Gastrocnemius medialis (tissue), 4 donors: ENCODE data around the gene SUN1.
A peak's percentile ranks its signal among the peaks of the same experiment; 100 is the strongest.

Source experiments
- POLR2A ChIP-seq, 2 donors: fragments of 450-650 bp; IDR thresholded peaks; one replicate each; pipeline ENCODE4 v1.6.1; 2017; ENCODE audit warnings: antibody characterized with exemption in 2 of 2, mild to moderate bottlenecking in 2 of 2, moderate library complexity in 2 of 2
- TF ChIP-seq, protein P1 (sequence below), 5 experiments: fragments of 450-650 bp in 3 of 5; fragments of 200-600 bp in 2 of 5; sonication (generic) in 2 of 5; IDR thresholded peaks in 4 of 5; conservative IDR thresholded peaks in 1 of 5; 1 replicate in 4 of 5; 2 replicates in 1 of 5; pipeline ENCODE4 v1.5.1; 2016 to 2019; ENCODE audit warnings: antibody characterized with exemption in 5 of 5, mild to moderate bottlenecking in 3 of 5, moderate library complexity in 3 of 5

DNA sequence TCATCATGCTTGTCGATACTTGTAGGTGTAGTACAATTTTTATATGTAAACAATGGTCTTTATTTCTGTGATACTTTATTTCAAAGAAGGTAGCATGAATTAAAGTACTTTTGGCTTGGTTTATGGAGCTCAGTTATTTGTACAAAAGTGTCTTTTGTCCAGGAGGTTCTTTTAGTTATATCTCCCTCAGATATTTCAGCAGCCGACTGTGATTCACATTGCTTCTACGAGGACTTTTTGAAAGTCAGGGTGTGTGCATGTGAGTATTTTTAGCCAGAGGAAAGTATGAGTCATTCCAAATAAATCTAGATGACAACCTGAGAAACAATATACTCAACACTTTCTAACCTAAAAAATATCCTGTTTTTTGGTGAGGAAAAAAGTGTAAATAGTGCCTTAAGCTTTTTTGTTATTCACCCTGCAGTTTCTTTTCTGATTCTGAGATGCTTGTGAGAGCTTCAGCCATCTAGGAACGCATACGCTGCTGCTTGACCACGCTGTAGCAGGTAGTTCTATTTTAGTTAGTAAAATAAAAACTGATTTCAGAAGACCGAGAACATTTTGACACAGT lies 595 bp upstream of the SUN1 start:
- TF ChIP-seq, protein P1, sequence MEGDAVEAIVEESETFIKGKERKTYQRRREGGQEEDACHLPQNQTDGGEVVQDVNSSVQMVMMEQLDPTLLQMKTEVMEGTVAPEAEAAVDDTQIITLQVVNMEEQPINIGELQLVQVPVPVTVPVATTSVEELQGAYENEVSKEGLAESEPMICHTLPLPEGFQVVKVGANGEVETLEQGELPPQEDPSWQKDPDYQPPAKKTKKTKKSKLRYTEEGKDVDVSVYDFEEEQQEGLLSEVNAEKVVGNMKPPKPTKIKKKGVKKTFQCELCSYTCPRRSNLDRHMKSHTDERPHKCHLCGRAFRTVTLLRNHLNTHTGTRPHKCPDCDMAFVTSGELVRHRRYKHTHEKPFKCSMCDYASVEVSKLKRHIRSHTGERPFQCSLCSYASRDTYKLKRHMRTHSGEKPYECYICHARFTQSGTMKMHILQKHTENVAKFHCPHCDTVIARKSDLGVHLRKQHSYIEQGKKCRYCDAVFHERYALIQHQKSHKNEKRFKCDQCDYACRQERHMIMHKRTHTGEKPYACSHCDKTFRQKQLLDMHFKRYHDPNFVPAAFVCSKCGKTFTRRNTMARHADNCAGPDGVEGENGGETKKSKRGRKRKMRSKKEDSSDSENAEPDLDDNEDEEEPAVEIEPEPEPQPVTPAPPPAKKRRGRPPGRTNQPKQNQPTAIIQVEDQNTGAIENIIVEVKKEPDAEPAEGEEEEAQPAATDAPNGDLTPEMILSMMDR (IDR thresholded peaks at IDR 0.05 in 4 of 5, conservative IDR thresholded peaks at IDR 0.05 in 1 of 5): no peak
- TF ChIP-seq POLR2A (IDR thresholded peaks at IDR 0.05): peak; percentile 60 to 83
